Esophagus muscularis mucosa (tissue), 3 donors: ENCODE measurements around the gene SLC49A3.

Experiments
- CTCF ChIP-seq, 3 experiments: fragments of 200-600 bp in 2 of 3; fragments of 450-650 bp in 1 of 3; sonication (generic) in 2 of 3; IDR thresholded peaks; one replicate each; pipeline ENCODE4 v1.5.1; 2017 to 2019; ENCODE audit warnings: antibody characterized with exemption in 3 of 3, mild to moderate bottlenecking in 2 of 3, moderate library complexity in 1 of 3
- POLR2A ChIP-seq: fragments of 450-650 bp; IDR thresholded peaks from one replicate; pipeline ENCODE4 v1.6.1; 2017; ENCODE audit warnings: antibody characterized with exemption, moderate library complexity, mild to moderate bottlenecking, low read depth

DNA sequence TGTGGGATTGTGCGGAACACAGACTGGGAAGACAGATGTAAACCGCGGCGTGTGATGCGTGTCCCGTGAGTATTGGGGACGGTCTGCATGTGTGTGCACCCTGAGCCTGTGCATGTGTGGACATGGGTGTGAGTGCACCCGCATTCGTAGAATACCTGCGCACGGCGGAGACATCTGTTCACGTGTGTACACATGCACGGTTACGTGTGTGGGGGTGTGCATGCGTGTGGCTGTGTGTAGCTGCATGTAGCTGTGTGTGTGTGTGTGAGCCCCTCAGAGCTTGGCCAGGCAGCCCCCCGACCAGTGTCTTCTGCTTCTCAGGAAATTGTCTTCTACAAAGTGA is 34.5 kb downstream of the SLC49A3 start:
- TF ChIP-seq CTCF (IDR thresholded peaks at IDR 0.05) (no peak), POLR2A (no peak)
